GM21528 (cell line): Measurements from ENCODE around the gene ZNF750.
"Not testable (repeated sequence)": the region's sequence is repeated elsewhere in the genome, so short reads cannot be mapped to it uniquely, and the experiment has no call there.

ENCODE experiments used
- ATAC-seq: cut with Tn5 transposase; IDR thresholded peaks from one replicate; pipeline ENCODE4 v1.9.1; 2021; ENCODE audit warnings: mild to moderate bottlenecking, moderate library complexity; ENCODE audit not compliant: unreplicated experiment, low FRiP score

ZNF750 gene

GRCh38 chr17:82799591-82799990 is 40.2 kb downstream of the ZNF750 start:
- ATAC-seq, result no peak

GRCh38 chr17:82798752-82799151 is 41.1 kb downstream of the ZNF750 start:
- ATAC-seq, result no peak

- ATAC-seq, result no peak
Measured at GRCh38 chr17:82797061-82797460, 42.8 kb downstream of the ZNF750 start.

GRCh38 chr17:82795615-82796014 is 44.2 kb downstream of the ZNF750 start:
- ATAC-seq, result no peak

GRCh38 chr17:82794781-82795482 is 44.9 kb downstream of the ZNF750 start:
- ATAC-seq, result no peak

- ATAC-seq, result no peak
Measured at GRCh38 chr17:82793974-82794630, 45.7 kb downstream of the ZNF750 start.

- ATAC-seq, result no peak
Measured at GRCh38 chr17:82791532-82791931, 48.3 kb downstream of the ZNF750 start.

- ATAC-seq, result no peak
Measured at GRCh38 chr17:82790391-82790790, 49.4 kb downstream of the ZNF750 start.

- no peak for ATAC-seq
Measured at GRCh38 chr17:82789806-82790205, 50.0 kb downstream of the ZNF750 start.

- ATAC-seq, result no peak
Measured at GRCh38 chr17:82789051-82789592, 50.7 kb downstream of the ZNF750 start.

- no peak for ATAC-seq
Measured at GRCh38 chr17:82788206-82789001, 51.4 kb downstream of the ZNF750 start.

- no peak for ATAC-seq
Measured at GRCh38 chr17:82787081-82787848, 52.6 kb downstream of the ZNF750 start.

GRCh38 chr17:82786427-82786826 is 53.4 kb downstream of the ZNF750 start:
- ATAC-seq, result no peak

GRCh38 chr17:82785581-82785980 is 54.2 kb downstream of the ZNF750 start:
- ATAC-seq, result not testable (repeated sequence)

- ATAC-seq, result no peak
Measured at GRCh38 chr17:82783498-82783897, 56.3 kb downstream of the ZNF750 start.

GRCh38 chr17:82782657-82783207 is 57.1 kb downstream of the ZNF750 start:
- ATAC-seq, result no peak

- ATAC-seq, result no peak
Measured at GRCh38 chr17:82781894-82782274, 57.9 kb downstream of the ZNF750 start.

GRCh38 chr17:82780971-82781893 is 58.6 kb downstream of the ZNF750 start:
- no peak for ATAC-seq

- no peak for ATAC-seq
Measured at GRCh38 chr17:82780195-82780594, 59.6 kb downstream of the ZNF750 start.
